NT2/D1 (cell line): ENCODE results near the gene USP46.

ENCODE experiments used
- SUZ12 ChIP-seq: IDR thresholded peaks from 2 replicates; pipeline ENCODE4 v1.6.1; 2011; ENCODE audit not compliant: insufficient read length, insufficient read depth; ENCODE audit errors: extremely low read depth
- YY1 ChIP-seq: IDR thresholded peaks from 2 replicates; pipeline ENCODE4 v1.6.1; 2011; ENCODE audit not compliant: insufficient read length, insufficient read depth
- ZNF274 ChIP-seq: IDR thresholded peaks from 2 replicates; pipeline ENCODE4 v1.6.1; 2011; ENCODE audit warnings: mild to moderate bottlenecking, low read depth, low read length

GRCh38 chr4:52659001-52659721, at the start of gene USP46:
- no peak for TF ChIP-seq ZNF274
- TF ChIP-seq YY1, result no peak
- TF ChIP-seq SUZ12, result no peak
